B cell (primary cell): ENCODE measurements around the gene COBLL1.

Source experiments
- CTCF ChIP-seq: fragments of 200-600 bp; IDR thresholded peaks from one replicate; pipeline ENCODE4 v1.8.0; 2022; ENCODE audit warnings: antibody characterized with exemption, mild to moderate bottlenecking
- EZH2 ChIP-seq: IDR thresholded peaks from 2 replicates; pipeline ENCODE4 v1.6.1; 2012; ENCODE audit warnings: borderline replicate concordance, low read depth, mild to moderate bottlenecking, moderate library complexity, low read length; ENCODE audit not compliant: insufficient read depth, poor library complexity, severe bottlenecking

GRCh38 chr2:164831887-164832286 lies 9.7 kb downstream of the COBLL1 start:
- TF ChIP-seq CTCF (no peak), EZH2 (no peak)
